ENCODE results near the gene DTX1. TPM values are rescaled to one million over a fixed set of nuclear protein-coding genes. Genes with fewer than 3 reads are reported as not detected.

The DTX1 gene
- total and polyA plus RNA-seq, 4 donors, result 1.3 to 4.9 (median 2.2) TPM

- Histone ChIP-seq H3K9ac (ENCODE audit: insufficient read depth in 1 of 2, low read length in 2 of 2) (no peak overlapping the region), H3K27ac (ENCODE audit: low read depth in 1 of 2, low read length in 1 of 2) (no peak overlapping the region), H3K36me3 (ENCODE audit: control insufficient read depth in 4 of 4, insufficient read depth in 4 of 4, low read length in 4 of 4) (no peaks in the 10 kb centered on the region), H3K4me1 (ENCODE audit: control insufficient read depth in 5 of 5, insufficient read depth in 5 of 5, low read length in 5 of 5) (peaks cover 0 to 2% (median 0%) of the 10 kb centered on the region in 5 donors), H3K9me3 (ENCODE audit: control insufficient read depth in 4 of 4, insufficient read depth in 3 of 4, low read length in 3 of 4) (peaks cover 0 to 2% (median 0%) of the 10 kb centered on the region in 4 donors), H3K27me3 (ENCODE audit: control insufficient read depth in 3 of 3, insufficient read depth in 3 of 3, low read length in 2 of 3) (peaks cover 0 to 9% (median 4%) of the 10 kb centered on the region in 3 donors), H3K4me3 (no peak overlapping the region)
- no peak for ATAC-seq (ENCODE audit: insufficient read depth, low FRiP score)
- peak in 1 of 3 donors; percentile 13 for DNase-seq
- TF ChIP-seq CTCF (IDR thresholded peaks at IDR 0.05; ENCODE audit: control extremely low read depth, extremely low read depth), result no peak
- 74 to 77% methylated on average over 8 of the region's 8 CpGs for WGBS, 2 donors
Measured at GRCh38 chr12:113043240-113043639, 13.3 kb upstream of the DTX1 start.

GRCh38 chr12:113044516-113044915 is 12.0 kb upstream of the DTX1 start:
- peaks cover 0 to 2% (median 0%) of the 10 kb centered on the region in 5 donors for H3K4me1 ChIP-seq (ENCODE audit: control insufficient read depth in 5 of 5, insufficient read depth in 5 of 5, low read length in 5 of 5)
- 78 to 81% methylated on average over 3 of the region's 3 CpGs for WGBS, 2 donors
- no peak overlapping the region for H3K4me3 ChIP-seq
- no peaks in the 10 kb centered on the region for H3K36me3 ChIP-seq (ENCODE audit: control insufficient read depth in 4 of 4, insufficient read depth in 4 of 4, low read length in 4 of 4)
- no peak for ATAC-seq (ENCODE audit: insufficient read depth, low FRiP score)
- H3K9me3 ChIP-seq (ENCODE audit: control insufficient read depth in 4 of 4, insufficient read depth in 3 of 4, low read length in 3 of 4), result peaks cover 0 to 2% (median 0%) of the 10 kb centered on the region in 4 donors
- H3K27me3 ChIP-seq (ENCODE audit: control insufficient read depth in 3 of 3, insufficient read depth in 3 of 3, low read length in 2 of 3), result peaks cover 0 to 9% (median 4%) of the 10 kb centered on the region in 3 donors
- no peak for DNase-seq
- H3K27ac ChIP-seq (ENCODE audit: low read depth in 1 of 2, low read length in 1 of 2), result no peak overlapping the region
- no peak for TF ChIP-seq CTCF (IDR thresholded peaks at IDR 0.05; ENCODE audit: control extremely low read depth, extremely low read depth)
- H3K9ac ChIP-seq (ENCODE audit: insufficient read depth in 1 of 2, low read length in 2 of 2), result no peak overlapping the region

GRCh38 chr12:113048716-113049127 is 7.8 kb upstream of the DTX1 start:
- peak; percentile 57 to 73 (median 60) for DNase-seq

More at GRCh38 chr12:113048716-113049127, 7.8 kb upstream of the DTX1 start:
- no peak overlapping the region for H3K27ac ChIP-seq (ENCODE audit: low read depth in 1 of 2, low read length in 1 of 2)
- H3K4me3 ChIP-seq, result no peak overlapping the region
- peak; percentile 84 for TF ChIP-seq CTCF (IDR thresholded peaks at IDR 0.05; ENCODE audit: control extremely low read depth, extremely low read depth)
- H3K27me3 ChIP-seq (ENCODE audit: control insufficient read depth in 3 of 3, insufficient read depth in 3 of 3, low read length in 2 of 3), result peaks cover 0 to 12% (median 6%) of the 10 kb centered on the region in 3 donors
- WGBS, 2 donors, result 9 to 10% methylated on average over 6 of the region's 6 CpGs
- H3K9me3 ChIP-seq (ENCODE audit: control insufficient read depth in 4 of 4, insufficient read depth in 3 of 4, low read length in 3 of 4), result no peaks in the 10 kb centered on the region
- H3K9ac ChIP-seq (ENCODE audit: insufficient read depth in 1 of 2, low read length in 2 of 2), result no peak overlapping the region
- peak; percentile 85 for ATAC-seq (ENCODE audit: insufficient read depth, low FRiP score)
- no peaks in the 10 kb centered on the region for H3K36me3 ChIP-seq (ENCODE audit: control insufficient read depth in 4 of 4, insufficient read depth in 4 of 4, low read length in 4 of 4)
- no peaks in the 10 kb centered on the region for H3K4me1 ChIP-seq (ENCODE audit: control insufficient read depth in 5 of 5, insufficient read depth in 5 of 5, low read length in 5 of 5)

All from lung (tissue), 12 donors.